ENCODE results near the gene VANGL1. TPM values are rescaled to one million over a fixed set of nuclear protein-coding genes. Genes with fewer than 3 reads are reported as not detected.

Gene VANGL1
- total RNA-seq, 1 donor from 2014 or later, result 8.5 TPM

DNA sequence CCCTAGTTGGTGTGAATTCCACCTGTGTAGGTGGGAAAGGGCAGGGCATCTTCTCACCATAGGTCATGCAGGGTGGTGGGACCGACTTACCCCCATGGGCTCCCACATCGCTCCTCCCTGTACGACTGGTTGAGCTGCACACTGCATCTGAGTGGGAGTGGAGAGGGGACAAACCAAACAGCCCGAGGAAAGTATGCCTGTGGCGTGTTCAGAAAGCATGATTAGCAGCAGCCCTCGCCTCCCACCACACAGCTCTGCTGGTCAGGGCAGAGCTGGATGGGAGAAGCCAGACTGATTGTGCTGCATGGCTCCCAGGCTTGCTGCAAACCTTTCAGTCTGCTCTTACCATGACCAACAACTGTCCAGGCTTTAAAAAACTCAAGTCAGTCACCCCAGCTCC lies 24.4 kb downstream of the VANGL1 start:
- no peak overlapping the region for H3K27ac ChIP-seq
- Mint-ChIP-seq H3K27ac (no peak overlapping the region), H3K36me3 (peaks cover 14% of the 10 kb centered on the region)

DNA sequence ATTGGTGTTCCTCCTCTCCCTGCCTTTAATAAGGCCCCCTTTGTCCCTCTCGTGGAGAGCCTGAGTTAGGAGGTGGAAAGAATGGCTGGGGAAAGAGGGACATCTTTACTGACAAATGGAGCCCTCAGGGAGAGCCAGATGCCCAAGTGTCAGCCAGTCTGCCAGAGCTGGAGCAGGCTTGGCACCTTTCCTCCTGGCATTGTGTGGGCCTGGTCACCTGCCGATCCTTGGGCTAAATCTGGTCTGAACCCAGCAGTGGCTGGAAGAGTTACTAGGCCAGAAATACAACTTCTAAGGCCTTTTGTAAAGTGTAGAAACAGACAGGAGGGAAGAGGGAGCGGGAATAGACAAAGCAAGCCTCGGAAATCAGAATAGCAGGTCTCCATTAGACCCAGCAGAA lies 24.9 kb downstream of the VANGL1 start:
- H3K36me3 ChIP-seq, result no peaks in the 10 kb centered on the region
- H3K4me3 ChIP-seq, result no peak overlapping the region
- no peaks in the 10 kb centered on the region for H3K9me3 Mint-ChIP-seq
- no peaks in the 10 kb centered on the region for H3K27me3 ChIP-seq
- no peak overlapping the region for H3K27ac ChIP-seq
- no peaks in the 10 kb centered on the region for H3F3A ChIP-seq (ENCODE audit: low read depth)
- H3K79me2 ChIP-seq (ENCODE audit: low read depth), result no peaks in the 10 kb centered on the region
- no peak for DNase-seq (ENCODE audit: low spot score)
- H3K27ac Mint-ChIP-seq, result no peak overlapping the region
- H3K4me2 ChIP-seq, result no peak overlapping the region
- no peak overlapping the region for H2AFZ ChIP-seq (replicated peaks)
- no peaks in the 10 kb centered on the region for H3K4me1 ChIP-seq
- peaks cover 14% of the 10 kb centered on the region for H3K36me3 Mint-ChIP-seq
- no peaks in the 10 kb centered on the region for H3K4me1 Mint-ChIP-seq
- no peaks in the 10 kb centered on the region for H3K9me3 ChIP-seq (ENCODE audit: low read depth)
- no peaks in the 10 kb centered on the region for H4K20me1 ChIP-seq (ENCODE audit: low read depth)
- TF ChIP-seq CTCF (IDR thresholded peaks at IDR 0.05) (no peak), EZH2 (IDR thresholded peaks at IDR 0.05) (no peak), EZH2phosphoT487 (IDR thresholded peaks at IDR 0.05) (no peak)
- H3K4me3 Mint-ChIP-seq, result no peak overlapping the region
- peaks cover 2% of the 10 kb centered on the region for H3K27me3 Mint-ChIP-seq (ENCODE audit: insufficient read depth, low read depth)
- H3K9ac ChIP-seq, result no peak overlapping the region

More for the DNA sequence above, 24.4 kb downstream of the VANGL1 start:
- Histone ChIP-seq H3K36me3 (no peaks in the 10 kb centered on the region), H3K4me3 (no peak overlapping the region), H3K27me3 (no peaks in the 10 kb centered on the region), H3K9ac (no peak overlapping the region), H2AFZ (replicated peaks) (no peak overlapping the region), H3K9me3 (ENCODE audit: low read depth) (no peaks in the 10 kb centered on the region), H3K4me2 (no peak overlapping the region), H3K79me2 (ENCODE audit: low read depth) (no peaks in the 10 kb centered on the region), H3K4me1 (no peaks in the 10 kb centered on the region), H3F3A (ENCODE audit: low read depth) (no peaks in the 10 kb centered on the region), H4K20me1 (ENCODE audit: low read depth) (no peaks in the 10 kb centered on the region)
- H3K27me3 Mint-ChIP-seq (ENCODE audit: insufficient read depth, low read depth), result peaks cover 2% of the 10 kb centered on the region
- H3K4me1 Mint-ChIP-seq, result no peaks in the 10 kb centered on the region
- H3K4me3 Mint-ChIP-seq, result no peak overlapping the region
- TF ChIP-seq CTCF (IDR thresholded peaks at IDR 0.05) (no peak), EZH2 (IDR thresholded peaks at IDR 0.05) (no peak), EZH2phosphoT487 (IDR thresholded peaks at IDR 0.05) (no peak)
- H3K9me3 Mint-ChIP-seq, result no peaks in the 10 kb centered on the region
- no peak for DNase-seq (ENCODE audit: low spot score)

DNA sequence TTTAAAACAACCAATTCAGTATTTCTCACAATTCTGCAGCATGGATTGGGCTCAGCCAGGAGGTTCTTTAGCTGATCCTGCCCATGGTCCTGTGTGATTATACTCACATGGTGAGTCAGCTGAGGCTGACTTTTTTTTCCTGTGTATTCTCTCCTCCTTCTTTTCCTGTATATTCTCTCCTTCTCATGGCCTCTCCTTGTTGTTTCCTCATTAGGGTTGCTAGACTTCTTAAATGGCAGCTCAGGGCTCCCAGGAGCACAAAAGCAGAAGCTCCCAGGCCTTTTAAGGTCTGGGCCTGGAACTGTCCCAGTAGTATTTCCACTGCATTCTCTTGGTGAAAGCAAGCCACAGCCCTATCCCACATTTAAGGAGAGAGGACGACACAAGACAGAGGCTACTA lies 26.8 kb downstream of the VANGL1 start:
- Mint-ChIP-seq H3K36me3 (peaks cover 12% of the 10 kb centered on the region), H3K27ac (no peak overlapping the region)
- H3K4me2 ChIP-seq, result no peak overlapping the region

More for the DNA sequence above, 26.8 kb downstream of the VANGL1 start:
- H3K27me3 ChIP-seq, result no peaks in the 10 kb centered on the region
- TF ChIP-seq EZH2 (IDR thresholded peaks at IDR 0.05), result no peak
- no peak for TF ChIP-seq EZH2phosphoT487 (IDR thresholded peaks at IDR 0.05)
- no peak for TF ChIP-seq CTCF (IDR thresholded peaks at IDR 0.05)
- no peak overlapping the region for H3K4me3 Mint-ChIP-seq
- peaks cover under 1% of the 10 kb centered on the region for H3K4me1 ChIP-seq
- H3K9me3 ChIP-seq (ENCODE audit: low read depth), result no peaks in the 10 kb centered on the region
- no peaks in the 10 kb centered on the region for H3K36me3 ChIP-seq
- DNase-seq (ENCODE audit: low spot score), result no peak
- peaks cover 2% of the 10 kb centered on the region for H3K27me3 Mint-ChIP-seq (ENCODE audit: insufficient read depth, low read depth)
- no peak overlapping the region for H2AFZ ChIP-seq (replicated peaks)
- H3F3A ChIP-seq (ENCODE audit: low read depth), result no peaks in the 10 kb centered on the region
- no peak overlapping the region for H3K4me3 ChIP-seq
- H3K9me3 Mint-ChIP-seq, result no peaks in the 10 kb centered on the region
- H3K27ac ChIP-seq, result no peak overlapping the region
- no peaks in the 10 kb centered on the region for H3K79me2 ChIP-seq (ENCODE audit: low read depth)
- no peak overlapping the region for H3K9ac ChIP-seq
- peaks cover 3% of the 10 kb centered on the region for H3K4me1 Mint-ChIP-seq
- no peaks in the 10 kb centered on the region for H4K20me1 ChIP-seq (ENCODE audit: low read depth)

Measured in neural progenitor cell (in vitro differentiated cells).